Stimulated activated CD4-positive, alpha-beta T cell treated with anti-CD3 and anti-CD28 coated beads, Interleukin-12 subunit alpha, Interleukin-12 subunit beta, amount 100 ng/mL, for 4 hours (primary cell): ENCODE measurements around the gene TEX29.

Source experiments
- DNase-seq: peaks from one replicate; pipeline ENCODE4 v3.0.0-alpha.2; 2020

The TEX29 gene

DNA sequence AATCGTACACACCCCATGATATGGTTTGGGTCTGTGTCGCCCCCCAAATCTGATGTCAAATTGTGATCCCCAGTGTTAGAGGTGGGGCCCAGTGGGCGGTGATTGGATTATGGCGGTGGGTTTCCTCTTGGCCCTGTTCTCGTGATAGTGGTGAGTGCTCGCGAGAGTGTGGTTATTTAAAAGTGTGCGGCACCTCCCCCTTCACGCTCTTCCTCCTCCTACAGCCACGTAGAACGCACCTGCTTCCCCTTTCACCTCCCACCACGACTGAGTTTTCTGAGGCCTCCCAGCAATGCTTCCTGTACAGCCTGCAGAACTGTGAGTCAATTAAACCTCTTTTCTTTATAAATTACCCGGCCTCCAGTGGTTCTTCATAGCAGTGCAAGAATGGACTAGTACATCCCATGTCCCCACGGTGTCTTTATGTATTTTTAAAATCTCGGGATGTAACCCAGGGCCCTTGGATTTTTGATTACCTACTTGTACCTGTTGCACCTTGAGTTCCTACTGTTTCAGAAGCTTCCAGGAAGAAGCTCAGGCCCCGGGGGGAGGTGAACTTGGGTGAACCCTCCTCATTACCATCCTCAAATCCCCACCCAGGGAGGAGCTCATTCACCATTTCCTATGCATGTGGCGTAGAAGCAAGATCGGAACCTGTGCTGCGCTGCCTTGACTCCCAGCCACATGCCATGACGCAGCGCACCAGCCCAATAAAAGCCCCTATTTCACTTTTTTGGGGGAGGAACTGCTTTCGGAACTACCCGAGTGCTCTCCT, 52.4 kb downstream of the TEX29 start:
- no peak for DNase-seq

DNA sequence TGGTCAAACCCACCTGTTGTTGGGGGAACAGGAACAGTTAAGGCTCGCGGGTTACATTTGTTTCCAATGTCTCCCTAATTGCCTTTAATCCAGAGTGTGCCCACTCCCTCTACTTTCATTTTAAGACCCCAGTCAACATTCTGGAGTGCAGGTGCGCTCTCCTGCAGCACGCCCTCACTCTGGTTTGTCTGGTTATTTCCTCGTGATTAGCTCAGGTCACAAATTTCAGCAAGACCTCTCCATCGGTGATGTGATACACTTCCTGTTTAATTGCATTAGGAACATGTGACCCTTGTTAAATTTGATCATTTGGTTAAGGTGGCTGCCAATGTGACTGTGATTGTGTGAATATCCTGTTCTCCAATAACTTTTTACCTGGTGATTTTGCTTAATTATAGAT, 53.0 kb downstream of the TEX29 start:
- no peak for DNase-seq

DNA sequence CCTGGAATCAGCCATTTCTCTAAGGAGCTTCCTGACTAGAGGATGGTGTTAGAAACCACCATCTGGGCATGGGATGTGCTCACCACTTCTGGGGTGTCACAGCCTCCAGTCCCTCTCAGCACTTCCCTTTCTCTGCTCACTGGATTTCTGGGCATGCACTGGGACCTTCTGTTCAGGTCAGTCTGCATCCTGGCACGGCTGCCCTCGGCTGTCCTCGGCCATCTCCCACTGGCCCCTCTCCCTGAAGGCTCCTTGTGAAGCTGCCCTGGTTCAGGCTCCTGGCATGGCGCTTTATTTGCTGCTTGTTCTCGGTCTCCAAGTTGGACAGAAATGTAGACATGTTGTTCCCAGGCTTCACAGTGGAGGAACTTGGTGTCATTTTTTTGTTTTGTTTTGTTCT, 60.0 kb downstream of the TEX29 start:
- DNase-seq, result no peak

DNA sequence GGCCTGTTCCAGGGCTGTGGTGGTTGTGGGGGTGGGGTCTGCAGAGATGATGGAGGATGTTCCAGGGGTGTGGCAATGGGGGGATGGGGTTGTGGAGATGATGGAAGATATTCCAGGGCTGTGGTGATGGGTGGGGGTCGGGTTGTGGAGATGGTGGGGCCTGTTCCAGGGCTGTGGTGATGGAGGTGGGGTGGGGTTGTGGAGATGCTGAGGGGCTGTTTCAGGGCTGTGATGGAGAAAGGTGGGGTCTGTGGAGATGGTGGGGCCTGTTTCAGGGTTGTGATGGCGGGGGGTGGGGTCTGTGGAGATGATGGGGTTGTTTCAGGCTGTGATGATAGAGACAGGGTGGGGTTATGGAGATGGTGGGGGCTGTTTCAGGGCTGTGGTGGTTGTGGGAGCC, 62.0 kb downstream of the TEX29 start:
- DNase-seq, result no peak

DNA sequence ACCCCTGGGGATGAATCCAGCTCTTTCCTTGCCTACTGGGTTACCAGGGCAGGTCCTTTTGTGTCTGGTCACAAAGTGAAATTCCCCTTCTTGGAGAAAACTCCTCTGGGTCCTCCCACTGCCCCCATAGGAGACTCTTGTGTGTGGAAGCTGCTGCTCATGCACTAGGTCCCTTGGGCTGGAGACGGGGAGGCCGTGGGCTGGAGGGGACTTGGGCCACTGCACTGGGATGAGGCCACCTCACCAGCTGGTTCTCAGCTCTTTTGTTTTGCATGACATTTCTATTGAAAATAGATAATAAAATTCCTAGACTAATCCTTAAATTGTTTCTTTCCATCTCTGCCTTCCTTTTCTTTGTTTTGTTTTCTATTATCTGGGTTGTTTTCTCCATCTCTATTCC, 62.4 kb downstream of the TEX29 start:
- DNase-seq, result no peak

DNA sequence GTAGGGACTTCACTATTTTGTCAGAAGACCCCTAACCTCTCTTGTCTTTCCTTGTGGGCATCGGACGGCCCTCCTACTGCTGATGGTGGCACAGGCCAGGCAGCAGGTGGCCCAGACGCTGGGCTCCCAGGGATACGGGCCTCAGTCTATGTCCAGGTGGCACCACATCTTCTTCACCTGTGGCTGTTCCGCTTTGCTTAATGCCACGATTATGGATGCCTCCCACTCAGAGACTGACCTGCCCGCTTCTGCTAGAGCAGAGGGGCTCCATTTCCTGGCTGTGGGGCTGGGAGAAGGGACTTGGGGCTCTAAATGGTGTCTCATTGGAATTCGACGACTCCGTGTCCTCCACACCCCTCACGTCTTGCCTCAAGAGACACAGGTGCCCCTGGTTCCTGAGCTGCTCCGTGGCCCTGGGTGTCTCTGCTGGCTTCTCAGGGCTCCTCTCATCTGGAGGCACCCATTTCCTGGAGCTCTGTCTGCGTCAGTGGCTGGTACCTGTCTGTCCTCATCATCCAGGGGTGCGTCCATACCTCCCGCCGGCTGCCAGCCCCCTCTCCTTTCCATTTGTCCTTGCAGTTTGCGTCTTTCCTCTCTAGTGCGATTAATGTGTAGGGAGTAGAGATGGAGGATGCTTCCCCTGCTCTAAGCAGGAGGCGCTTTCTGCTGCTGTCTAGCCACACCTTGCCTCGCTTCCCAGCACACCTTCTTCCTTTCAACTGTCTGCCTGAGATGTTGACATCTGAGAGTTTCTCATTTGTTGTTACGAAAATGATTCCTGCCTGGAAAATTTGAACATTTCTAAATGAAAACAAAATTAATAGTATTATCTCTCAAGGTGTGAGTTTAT, 63.4 kb downstream of the TEX29 start:
- DNase-seq, result no peak

DNA sequence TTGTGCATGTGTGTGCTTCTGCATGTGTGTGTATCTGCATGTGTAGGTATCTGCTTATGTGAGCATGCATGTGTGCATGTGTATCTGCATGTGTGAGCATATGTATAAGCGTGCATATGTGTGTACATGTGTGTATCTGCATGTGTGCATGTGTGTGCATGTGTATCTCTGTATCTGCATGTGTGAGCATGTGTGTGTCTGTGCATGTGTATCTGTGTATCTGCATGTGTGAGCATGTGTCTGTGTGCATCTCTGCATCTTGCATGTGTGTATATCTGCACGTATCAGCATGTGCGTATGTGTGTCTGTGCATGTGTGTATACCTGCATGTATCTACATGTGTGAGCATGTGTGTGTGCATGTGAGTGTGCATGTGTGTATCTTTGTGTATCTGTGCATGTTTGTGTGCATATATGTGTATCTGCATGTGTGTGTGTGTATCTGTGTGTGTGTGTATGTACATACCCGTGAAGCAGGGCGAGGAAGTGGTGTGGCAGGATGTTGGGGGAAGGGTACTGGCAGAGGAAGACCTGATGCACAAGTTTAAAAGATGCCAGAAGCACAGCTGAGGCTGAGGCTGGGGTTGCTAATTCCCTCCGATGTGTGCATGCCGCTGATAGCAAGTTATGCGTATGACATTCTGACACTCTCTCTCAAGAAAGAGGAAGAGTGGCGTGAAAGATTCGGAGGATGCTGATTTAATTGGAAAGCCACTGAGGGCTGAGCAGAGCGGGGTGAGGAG, 64.2 kb downstream of the TEX29 start:
- no peak for DNase-seq

DNA sequence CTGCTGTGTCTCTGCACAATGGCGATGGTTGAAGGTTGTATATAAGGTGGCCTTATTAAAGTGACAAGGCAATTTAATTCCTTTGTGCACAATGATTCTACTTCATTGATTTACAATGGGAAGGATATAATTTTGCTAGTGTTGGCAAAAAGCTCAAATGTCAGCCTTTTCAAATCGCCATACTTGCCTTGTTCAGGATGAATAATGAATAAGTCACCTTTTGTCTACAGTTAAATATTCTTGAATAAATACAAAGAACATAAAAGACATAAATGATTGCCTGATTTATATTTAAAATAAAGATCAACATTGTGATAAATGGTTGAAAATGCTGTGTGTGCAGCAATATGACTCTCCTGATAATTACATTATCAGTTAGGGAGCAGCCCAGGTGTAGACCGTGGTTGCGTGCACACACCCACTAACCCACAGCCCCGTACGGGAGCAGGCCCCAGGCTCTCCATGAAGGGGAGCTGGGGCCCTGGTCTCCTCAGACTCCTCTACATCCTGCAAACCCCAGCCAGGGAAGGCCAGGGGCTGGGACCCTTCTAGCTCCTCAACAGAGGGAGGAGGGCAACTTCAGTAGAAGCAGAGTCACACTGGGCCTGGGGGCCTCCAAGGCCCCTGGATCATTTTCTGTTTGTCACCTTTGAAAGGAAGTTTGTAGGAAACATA, 64.9 kb downstream of the TEX29 start:
- no peak for DNase-seq

DNA sequence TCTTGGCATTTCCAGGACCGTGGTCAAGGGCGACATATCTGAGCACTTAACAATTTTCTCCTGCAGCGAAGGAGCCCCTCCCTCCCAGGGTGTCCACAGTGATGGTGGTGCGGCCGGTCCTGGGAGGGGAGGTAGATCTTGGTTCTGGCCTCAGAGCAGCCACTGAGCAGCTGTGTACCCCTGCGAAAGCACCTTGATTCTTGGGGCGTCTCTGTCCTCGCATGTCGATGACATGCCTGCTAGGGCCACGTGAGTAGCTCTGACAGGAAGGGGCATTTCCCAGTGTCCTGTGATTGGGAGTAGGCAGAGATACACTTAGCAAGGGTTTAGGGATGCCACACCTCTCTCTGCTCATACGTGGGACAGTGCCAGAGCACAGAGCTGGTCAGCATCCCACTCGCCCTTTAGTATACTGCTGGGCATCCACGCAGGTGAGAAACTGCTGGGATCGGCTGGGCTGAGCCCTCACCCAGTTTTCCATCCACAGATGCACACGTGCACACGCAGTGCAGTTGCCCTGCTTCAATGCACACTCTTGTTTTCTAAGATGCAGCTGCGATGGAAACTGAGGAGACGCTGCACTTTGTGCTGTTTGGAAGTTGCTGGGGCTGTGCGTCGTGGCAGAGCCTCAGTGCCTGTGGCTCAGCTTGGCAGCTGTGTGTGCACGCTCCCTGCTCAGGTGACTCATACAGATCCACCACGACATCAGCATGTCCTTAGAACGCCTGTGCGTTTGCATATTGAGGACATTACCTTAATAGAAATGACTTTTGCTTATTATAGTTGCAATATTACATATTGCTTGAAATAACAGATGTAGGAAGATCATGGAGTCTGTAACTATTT, 66.8 kb downstream of the TEX29 start:
- DNase-seq, result no peak

DNA sequence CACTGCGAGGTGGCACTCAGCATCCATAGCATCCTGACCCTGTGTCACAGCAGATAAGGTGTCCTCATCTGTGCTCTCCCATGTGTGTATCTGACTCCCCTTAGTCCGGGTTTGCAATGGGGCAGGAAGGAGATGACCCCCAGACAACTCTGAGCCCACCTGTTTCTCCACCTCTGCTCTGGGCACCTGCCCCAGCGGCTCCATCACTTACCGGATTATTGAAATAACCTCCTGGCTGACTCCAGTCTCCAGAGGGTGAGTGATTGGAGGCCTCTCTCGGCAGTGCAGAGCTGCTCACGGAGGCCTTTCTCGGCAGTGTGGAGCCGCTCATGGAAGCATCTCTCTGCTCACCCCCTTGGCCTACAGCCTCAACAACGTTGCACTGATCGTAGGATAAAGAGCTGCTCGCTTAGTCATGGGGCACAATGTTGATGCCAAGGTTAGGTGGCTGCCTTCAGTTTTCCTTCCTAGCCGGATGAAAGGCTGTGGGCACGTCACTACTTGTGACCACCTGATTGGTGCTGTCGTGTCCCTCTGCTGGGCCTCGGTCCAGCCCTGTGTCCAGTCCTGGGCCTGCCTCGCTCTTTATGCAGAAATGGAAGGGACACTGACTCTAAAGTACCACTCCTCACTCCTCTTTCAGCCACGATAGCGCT, 67.6 kb downstream of the TEX29 start:
- DNase-seq, result no peak

DNA sequence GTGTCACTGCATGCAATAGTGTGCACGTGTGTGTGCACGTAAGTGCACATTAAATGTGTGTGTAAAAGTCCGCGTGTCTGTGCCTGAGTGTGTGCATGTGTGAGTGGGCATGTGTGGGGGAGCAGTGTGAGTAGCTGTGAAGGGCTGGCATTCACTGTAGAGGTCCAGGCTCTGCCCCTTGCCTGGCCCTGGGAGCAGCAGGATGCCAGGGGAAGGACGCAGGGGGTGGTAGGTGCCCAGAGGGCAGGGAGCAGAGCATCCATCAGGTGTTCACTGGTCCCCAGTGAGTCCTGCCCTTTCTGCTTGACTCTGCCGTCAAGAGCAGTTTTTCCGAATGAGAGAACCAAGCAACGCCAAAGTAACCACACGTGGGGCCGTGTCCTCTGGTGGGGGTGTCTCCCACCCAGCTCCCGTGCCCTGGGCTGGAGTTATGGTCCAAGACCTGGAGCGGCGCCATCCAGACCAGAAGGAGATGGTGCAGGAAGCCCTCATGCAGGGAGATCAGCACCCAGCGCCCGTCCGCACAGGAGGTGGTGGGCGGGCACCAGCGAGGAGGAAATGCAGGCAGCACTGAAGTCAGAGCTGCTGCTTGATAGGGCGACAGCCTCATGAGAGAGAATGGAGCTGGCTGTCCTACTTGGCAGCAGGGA, 68.5 kb downstream of the TEX29 start:
- peak; percentile 26 for DNase-seq

DNA sequence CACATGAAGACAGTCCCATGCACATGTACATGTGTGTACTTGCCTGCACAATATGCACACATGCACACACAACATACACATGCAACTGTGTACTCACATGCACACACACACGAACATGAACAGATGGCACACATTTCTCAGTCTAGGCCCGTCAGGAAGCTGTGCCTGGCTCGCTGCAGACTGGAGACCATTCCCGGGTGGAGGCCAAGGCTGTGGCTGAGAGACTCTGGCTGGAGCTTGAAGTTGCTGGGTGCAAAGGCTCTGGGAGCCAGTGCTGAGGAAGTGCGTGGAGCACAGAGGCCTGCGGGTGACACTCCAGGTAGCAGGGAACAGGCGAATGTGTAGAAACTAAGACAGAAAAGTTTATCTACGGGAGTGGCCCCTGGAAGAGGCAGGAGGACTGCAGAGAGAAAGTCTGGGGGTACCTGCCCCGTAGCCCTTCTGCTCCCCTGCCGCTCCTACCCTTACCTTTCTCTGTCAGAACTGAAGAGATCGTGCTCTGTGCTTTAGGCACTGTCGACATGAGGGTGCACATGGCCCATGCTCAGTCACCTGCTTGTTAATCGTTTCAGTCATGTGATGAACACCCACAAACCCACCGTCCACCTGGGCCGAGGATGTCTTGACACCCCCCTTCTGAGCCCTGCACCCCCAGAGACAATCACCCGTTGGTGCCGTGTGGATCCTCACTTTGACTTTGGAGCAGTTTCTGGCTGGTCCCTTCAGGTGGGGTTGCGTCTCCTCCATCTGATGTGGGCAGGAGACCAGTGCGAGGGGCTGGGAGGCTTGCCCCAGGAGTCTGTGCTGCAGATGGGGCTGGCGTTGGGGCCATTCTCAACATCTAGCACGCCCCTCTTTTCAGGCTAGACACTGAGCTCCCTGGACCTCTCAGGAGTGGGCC, 69.4 kb downstream of the TEX29 start:
- no peak for DNase-seq

DNA sequence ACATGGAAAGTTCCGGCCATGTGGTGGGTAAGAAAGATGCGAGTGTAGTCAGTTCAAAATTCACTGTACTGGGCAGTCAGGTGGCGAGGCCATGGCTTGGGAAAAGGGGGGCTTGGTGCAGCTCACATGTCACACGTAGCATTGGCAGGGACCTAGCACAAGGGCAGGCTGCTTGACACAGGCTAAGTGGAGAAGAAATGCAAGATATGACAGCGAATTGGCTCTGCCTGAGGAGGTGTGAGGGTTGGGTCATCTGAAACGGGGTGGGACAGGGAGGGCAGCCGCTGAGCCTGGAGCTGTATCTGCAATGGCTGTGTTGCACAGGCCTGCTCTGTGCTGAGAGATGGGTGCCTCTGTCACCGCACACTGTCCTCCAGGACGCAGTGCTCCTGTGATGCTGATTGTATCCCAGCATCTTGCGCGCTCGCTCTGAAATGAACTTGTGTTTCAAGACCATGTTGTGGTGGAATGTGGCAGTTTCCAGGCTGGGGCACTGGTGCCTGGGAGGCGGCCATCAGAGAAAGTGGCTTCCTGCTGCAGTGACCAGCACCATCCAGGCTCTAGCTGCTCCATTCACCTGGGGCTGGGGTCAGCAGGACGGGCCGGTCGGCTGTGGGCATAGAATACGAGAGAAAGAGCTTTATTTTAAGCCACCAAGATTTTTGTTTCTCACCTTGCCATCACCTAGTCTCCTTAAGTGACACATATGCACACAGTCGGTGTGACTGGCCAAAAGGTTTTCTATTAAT, 70.3 kb downstream of the TEX29 start:
- DNase-seq, result no peak

DNA sequence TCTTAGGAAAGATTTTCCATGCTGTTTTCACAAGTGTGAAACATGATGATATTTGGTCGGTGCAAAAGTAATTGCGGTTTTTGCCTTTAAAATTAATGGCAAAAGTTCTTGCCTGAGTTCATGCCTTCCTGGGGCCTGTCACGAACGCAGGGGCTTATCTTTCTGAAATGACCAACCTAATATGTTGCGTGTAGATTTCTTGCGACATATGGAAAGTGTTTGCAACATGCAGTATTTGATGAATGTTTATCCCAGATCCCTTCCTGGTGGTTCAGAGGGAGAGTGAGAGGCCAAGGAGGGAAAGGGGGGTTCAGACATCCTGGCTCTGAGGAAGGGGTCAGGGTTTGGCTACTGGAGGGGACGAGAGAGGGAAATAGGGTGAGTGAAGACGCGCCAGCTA, 72.0 kb downstream of the TEX29 start:
- no peak for DNase-seq

DNA sequence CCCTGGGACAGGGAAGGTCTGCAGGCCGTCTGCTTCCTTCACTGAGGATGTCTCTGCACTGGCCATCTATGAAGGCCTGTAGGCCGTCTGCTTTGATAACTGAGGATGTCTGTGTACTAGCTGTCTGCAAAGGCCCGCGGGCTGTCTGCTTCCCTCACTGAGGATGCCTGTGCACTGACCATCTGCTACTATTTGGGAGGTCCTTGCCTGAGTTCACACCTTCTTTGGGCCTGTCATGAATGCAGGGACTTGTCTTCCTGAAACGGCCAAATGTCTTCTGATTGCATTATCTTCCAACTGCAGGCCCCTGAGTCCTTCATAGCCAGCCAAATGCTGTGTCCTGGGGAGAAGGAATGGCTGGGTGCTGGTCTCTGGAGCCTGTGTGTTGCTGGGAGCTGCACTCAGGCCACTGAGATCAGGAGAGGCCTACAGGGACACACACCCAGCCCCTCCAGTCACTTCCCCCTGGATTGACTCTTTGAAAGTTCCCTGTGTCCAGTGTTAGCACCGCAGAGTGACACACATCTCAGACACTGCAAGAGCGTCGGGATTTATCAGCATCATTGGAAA, 72.9 kb downstream of the TEX29 start:
- DNase-seq, result no peak
